ENCODE data around the gene ARL15.

ARL15 gene

DNA sequence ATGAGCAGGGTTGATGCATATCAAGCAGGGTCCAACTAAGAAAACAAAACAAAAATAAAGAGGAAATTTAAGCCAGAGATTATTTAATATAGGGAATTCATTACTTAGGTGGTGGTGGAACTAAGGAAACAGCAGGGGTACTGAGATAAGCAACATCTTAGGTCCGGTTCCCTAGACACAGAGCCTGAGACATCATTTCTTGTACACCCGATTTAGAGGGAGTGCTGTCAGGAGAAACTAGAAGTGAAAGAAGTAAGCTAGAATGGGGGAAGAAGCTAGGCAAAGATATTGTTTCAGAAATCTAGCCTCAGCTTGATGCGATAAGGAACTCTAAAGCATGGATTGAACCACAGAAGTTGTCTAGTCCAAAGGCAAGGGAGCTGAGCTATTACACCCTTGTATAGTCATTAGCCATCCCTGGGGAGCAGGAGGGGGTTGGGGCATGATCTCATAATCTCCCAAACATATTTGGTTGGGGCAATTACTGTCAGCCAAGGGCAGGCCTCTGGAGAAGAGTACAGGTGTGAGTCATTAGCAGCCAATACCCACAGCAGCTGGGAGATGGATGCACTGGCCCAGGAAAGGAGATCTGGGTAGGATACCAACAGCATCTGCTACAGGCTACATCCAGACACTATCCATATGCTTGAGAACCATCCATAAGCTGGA, 194.5 kb downstream of the ARL15 start:
- DNase-seq (ENCODE audit: low read depth, low spot score), result peak; percentile 18
- H3K27ac ChIP-seq, result no peak overlapping the region

- no peak for DNase-seq (ENCODE audit: low read depth, low spot score)
- H3K27ac ChIP-seq, result no peak overlapping the region
Measured at GRCh38 chr5:54113060-54113459, 197.3 kb downstream of the ARL15 start.

DNA sequence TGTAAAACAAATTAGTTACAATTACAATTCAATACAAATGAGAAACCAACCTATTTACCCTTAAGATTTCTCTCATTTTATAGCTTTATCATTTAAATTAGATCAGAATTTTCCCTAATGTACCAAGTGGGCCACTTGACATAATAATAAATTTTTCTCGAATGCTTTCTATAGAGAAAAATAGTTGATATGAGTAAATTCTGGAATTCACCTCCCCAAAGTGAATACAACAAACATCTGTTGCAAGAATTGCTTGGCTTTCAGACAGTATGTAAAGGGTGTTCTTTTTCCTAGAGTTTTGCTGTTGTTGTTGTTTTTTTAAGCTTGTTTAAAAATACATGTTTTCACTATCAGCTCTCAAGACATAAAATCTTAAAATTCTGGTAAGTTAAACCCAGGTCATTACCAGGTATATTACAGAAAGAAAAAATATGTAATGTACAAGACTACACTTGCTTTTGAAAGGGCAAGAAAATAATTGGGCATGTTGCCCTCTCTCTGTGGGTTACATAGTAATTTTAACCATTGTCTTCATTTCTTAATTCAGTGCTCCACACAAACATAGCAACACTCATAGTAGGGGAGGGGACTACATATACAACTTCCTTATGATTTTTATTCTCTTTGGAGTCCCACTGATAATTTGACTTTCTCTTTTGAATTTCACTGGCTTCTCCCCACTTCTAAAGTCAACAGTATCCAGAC, 200.6 kb downstream of the ARL15 start:
- DNase-seq (ENCODE audit: low read depth, low spot score), result peak; percentile 26
- H3K27ac ChIP-seq, result no peak overlapping the region

- no peak overlapping the region for H3K27ac ChIP-seq
- no peak for DNase-seq (ENCODE audit: low read depth, low spot score)
Measured at GRCh38 chr5:54108136-54108535, 202.2 kb downstream of the ARL15 start.

GRCh38 chr5:54103871-54104270, 206.5 kb downstream of the ARL15 start:
- DNase-seq (ENCODE audit: low read depth, low spot score), result no peak
- no peak overlapping the region for H3K27ac ChIP-seq

GRCh38 chr5:54098267-54098666, 212.1 kb downstream of the ARL15 start:
- no peak overlapping the region for H3K27ac ChIP-seq
- DNase-seq (ENCODE audit: low read depth, low spot score), result no peak

DNA sequence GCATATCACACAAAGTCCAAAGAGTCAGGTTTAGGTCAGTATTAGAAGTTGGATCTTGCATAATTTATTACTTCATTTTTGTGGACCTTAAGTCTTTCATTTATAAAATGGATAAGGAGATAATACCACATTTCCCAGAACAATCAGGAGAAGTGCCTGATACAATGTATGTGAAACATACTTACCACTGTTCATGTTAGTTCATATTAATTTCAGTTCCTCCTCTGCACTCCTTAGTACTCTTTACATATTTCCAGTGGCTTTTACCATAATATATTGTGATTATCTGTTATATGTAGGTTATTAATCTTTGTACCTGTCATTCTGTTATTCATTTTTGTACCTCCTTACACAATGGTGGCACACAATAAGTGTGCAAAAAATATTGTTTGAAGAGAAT, 214.4 kb downstream of the ARL15 start:
- no peak for DNase-seq (ENCODE audit: low read depth, low spot score)
- no peak overlapping the region for H3K27ac ChIP-seq

- DNase-seq (ENCODE audit: low read depth, low spot score), result no peak
- no peak overlapping the region for H3K27ac ChIP-seq
Measured at GRCh38 chr5:54094706-54095105, 215.7 kb downstream of the ARL15 start.

DNA sequence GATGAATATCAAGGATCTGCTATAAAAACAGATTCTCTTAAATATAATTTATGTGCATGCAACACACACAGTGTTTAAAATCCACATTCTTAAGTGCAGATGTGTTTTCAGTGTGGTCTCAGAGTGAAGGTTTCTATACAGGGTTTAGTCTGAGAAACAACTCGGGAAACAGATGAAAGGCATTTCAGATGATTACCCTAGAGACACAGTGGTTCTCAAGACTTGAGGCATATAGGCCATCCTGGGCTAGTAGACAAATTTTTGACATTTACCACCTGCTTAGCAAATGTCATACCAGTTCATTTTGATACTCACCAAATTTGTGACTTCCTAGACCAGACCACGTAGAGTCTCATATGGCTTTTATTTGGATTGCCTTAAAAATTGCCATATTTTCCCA, 216.5 kb downstream of the ARL15 start:
- DNase-seq (ENCODE audit: low read depth, low spot score), result no peak
- no peak overlapping the region for H3K27ac ChIP-seq

GRCh38 chr5:54093081-54093492, 217.3 kb downstream of the ARL15 start:
- H3K27ac ChIP-seq, result peak overlapping the region; percentile 44
- peak; percentile 36 for DNase-seq (ENCODE audit: low read depth, low spot score)

GRCh38 chr5:54091307-54092130, 218.9 kb downstream of the ARL15 start:
- peak; percentile 49 for DNase-seq (ENCODE audit: low read depth, low spot score)
- H3K27ac ChIP-seq, result no peak overlapping the region

- no peak for DNase-seq (ENCODE audit: low read depth, low spot score)
- no peak overlapping the region for H3K27ac ChIP-seq
Measured at GRCh38 chr5:54090495-54091120, 219.8 kb downstream of the ARL15 start.

GRCh38 chr5:54088081-54088480, 222.3 kb downstream of the ARL15 start:
- no peak for DNase-seq (ENCODE audit: low read depth, low spot score)
- H3K27ac ChIP-seq, result peak overlapping the region; percentile 26

DNA sequence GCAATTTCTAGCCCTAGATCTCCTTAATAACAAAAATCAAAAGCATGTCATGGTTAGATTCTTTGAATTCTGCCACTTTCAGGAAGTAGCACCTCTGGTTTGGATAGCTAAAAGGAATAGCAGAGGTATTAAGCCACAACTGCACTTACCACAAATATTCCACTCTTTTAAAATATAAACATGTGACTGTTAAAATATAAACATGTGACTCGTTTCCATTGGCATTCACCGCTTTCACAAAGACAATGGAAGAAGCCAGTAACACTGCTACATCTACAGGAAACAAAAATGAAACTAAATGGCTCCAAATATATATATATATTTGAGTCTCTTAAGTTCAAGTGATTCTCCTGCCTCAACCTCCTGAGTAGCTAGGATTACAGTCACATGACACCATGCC, 222.9 kb downstream of the ARL15 start:
- DNase-seq (ENCODE audit: low read depth, low spot score), result peak; percentile 10
- H3K27ac ChIP-seq, result peak overlapping the region; percentile 26

DNA sequence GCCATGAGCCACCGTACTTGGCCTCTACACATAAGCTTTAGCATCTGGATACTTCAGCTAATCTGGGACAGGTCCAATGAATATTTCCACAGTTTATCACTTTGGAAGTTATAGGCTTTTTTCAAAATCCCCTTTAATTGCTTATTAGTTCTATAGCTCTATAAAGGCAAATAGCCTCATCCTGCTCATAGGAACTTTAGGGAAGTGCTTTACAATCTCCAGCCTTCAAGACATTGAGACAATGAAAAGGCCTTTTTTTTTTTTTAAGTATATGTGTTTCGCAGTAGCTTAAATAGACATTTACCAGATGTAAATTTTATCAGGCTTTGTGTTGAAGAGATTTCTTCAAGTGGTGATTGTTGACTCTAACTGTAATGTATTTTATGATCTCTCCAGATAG, 224.2 kb downstream of the ARL15 start:
- no peak overlapping the region for H3K27ac ChIP-seq
- DNase-seq (ENCODE audit: low read depth, low spot score), result no peak

DNA sequence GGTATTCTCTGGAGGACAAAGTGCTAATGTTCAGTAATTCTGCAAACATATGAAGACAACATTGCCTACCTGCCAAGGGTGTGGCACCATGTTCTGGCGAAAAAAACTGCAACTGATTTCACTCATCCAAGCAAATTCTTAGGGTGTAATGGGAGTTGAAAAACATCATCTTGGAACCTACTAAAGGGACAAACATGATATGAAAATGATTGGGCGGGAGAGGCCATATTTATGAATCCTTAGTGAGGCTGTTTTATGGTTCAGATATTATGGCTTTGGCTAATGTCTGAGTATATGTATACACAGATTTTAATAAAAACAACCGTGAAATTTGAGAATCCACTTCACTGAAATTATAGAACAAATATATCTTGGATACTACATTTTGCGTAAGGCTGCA, 225.7 kb downstream of the ARL15 start:
- no peak overlapping the region for H3K27ac ChIP-seq
- DNase-seq (ENCODE audit: low read depth, low spot score), result no peak

- no peak for DNase-seq (ENCODE audit: low read depth, low spot score)
- no peak overlapping the region for H3K27ac ChIP-seq
Measured at GRCh38 chr5:54083851-54084250, 226.5 kb downstream of the ARL15 start.

- no peak overlapping the region for H3K27ac ChIP-seq
- no peak for DNase-seq (ENCODE audit: low read depth, low spot score)
Measured at GRCh38 chr5:54083245-54083644, 227.1 kb downstream of the ARL15 start.

DNA sequence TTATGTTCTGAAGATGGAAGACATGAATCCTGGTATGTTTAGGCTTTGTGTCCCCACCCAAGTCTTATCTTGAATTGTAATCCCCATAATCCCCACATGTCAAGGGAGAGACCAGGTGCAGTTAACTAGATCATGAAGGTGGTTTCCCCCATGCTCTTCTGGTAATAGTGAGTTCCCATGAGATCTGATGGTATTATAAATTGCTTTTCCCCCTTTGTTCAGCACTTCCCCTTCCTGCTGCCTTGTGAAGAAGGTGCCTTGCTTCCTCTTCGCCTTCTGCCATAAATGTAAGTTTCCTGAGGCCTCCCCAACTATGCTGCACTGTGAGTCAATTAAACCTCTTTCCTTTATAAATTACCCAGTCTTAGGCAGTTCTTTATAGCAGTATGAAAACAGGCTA, 229.0 kb downstream of the ARL15 start:
- no peak overlapping the region for H3K27ac ChIP-seq
- no peak for DNase-seq (ENCODE audit: low read depth, low spot score)

DNA sequence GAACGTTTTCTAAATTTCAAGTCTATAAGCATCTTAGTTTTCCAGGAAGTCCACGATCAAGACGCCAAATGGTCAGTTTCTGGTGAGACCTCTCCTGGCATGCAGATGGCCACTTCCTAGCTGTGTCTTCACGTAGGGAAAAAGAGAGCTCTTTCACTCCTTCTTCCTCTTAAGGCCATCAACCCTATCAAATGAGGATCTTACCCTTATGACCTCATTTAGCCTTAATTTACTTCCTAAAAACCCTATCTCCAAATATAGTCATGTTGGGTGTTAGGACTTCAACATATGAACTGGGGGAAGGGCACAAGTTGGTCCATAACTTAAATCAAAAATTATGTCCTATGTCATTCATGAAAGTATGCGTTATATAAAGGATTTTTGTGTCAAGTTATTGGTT, 229.5 kb downstream of the ARL15 start:
- no peak for DNase-seq (ENCODE audit: low read depth, low spot score)
- no peak overlapping the region for H3K27ac ChIP-seq

DNA sequence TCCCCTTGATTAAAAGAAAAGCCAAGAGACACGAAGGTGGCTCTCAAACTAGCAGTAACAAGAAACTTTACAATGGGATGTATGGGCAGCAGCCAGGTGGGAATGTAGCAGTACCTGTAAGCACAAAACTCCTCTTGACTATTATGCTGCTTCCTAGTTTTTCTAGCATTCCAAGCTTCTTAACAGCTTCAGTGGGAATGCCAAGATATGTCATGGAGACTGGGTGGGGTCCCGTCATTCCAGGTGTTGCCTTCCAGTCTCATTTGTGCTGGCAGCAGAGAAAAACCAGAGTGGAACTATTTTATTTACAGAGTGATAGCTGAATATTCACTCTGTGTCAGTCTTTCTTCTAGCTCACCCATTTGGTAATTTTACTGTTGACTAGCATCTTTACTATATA, 236.6 kb downstream of the ARL15 start:
- H3K27ac ChIP-seq, result no peak overlapping the region
- no peak for DNase-seq (ENCODE audit: low read depth, low spot score)
